GM23248 (cell line): ENCODE results near the gene SLC36A2. TPM values are rescaled to one million over a fixed set of nuclear protein-coding genes. Genes with fewer than 3 reads are reported as not detected.
A peak's percentile ranks its signal among the peaks of the same experiment; 100 is the strongest.
"Not testable (repeated sequence)": the region's sequence is repeated elsewhere in the genome, so short reads cannot be mapped to it uniquely, and the experiment has no call there.

Source experiments
- DNase-seq: peaks from one replicate; pipeline ENCODE4 v3.0.0-alpha.2; 2015
- H2AFZ ChIP-seq: fragments of 200-600 bp; sonication (generic); 2 replicates; pipeline ENCODE4 v1.6.1; 2016; ENCODE audit warnings: antibody characterized with exemption
- H3F3A ChIP-seq: fragments of 200-600 bp; sonication (generic); 2 replicates; pipeline ENCODE4 v1.6.1; 2016; ENCODE audit warnings: mild to moderate bottlenecking, antibody characterized with exemption, mixed run types; ENCODE audit not compliant: insufficient read depth
- H3K27ac ChIP-seq: fragments of 200-600 bp; sonication (generic); 2 replicates; pipeline ENCODE4 v1.5.1; 2016; ENCODE audit warnings: mild to moderate bottlenecking
- H3K27me3 ChIP-seq: fragments of 200-600 bp; sonication (generic); replicated peaks from 2 replicates; pipeline ENCODE4 v1.6.1; 2016; ENCODE audit warnings: mild to moderate bottlenecking; ENCODE audit not compliant: insufficient read depth
- H3K36me3 ChIP-seq: fragments of 200-600 bp; sonication (generic); 2 replicates; pipeline ENCODE4 v1.6.1; 2016; ENCODE audit warnings: low read depth, mild to moderate bottlenecking
- H3K4me1 ChIP-seq: fragments of 200-600 bp; sonication (generic); 2 replicates; pipeline ENCODE4 v1.6.1; 2016; ENCODE audit warnings: mild to moderate bottlenecking; ENCODE audit not compliant: insufficient read depth
- H3K4me2 ChIP-seq: fragments of 200-600 bp; sonication (generic); one replicate; pipeline ENCODE4 v1.6.1; 2016; ENCODE audit warnings: mild to moderate bottlenecking; ENCODE audit not compliant: unreplicated experiment
- H3K4me3 ChIP-seq: fragments of 200-600 bp; sonication (generic); 2 replicates; pipeline ENCODE4 v1.5.1; 2016; ENCODE audit warnings: mild to moderate bottlenecking
- H3K79me2 ChIP-seq: fragments of 200-600 bp; sonication (generic); 2 replicates; pipeline ENCODE4 v1.6.1; 2016; ENCODE audit warnings: mild to moderate bottlenecking; ENCODE audit not compliant: insufficient read depth
- H3K9ac ChIP-seq: fragments of 200-600 bp; sonication (generic); 2 replicates; pipeline ENCODE4 v1.6.1; 2016; ENCODE audit warnings: mild to moderate bottlenecking
- H3K9me2 ChIP-seq: fragments of 200-600 bp; sonication (generic); 2 replicates; pipeline ENCODE4 v1.6.1; 2016; ENCODE audit warnings: mixed run types, mild to moderate bottlenecking, moderate library complexity; ENCODE audit not compliant: insufficient read depth
- H3K9me3 ChIP-seq: fragments of 200-600 bp; sonication (generic); one replicate; pipeline ENCODE4 v1.6.1; 2017; ENCODE audit warnings: low read depth
- H4K20me1 ChIP-seq: fragments of 200-600 bp; sonication (generic); 2 replicates; pipeline ENCODE4 v1.6.0; 2016; ENCODE audit not compliant: insufficient read depth
- EZH2 ChIP-seq: fragments of 200-600 bp; sonication (generic); IDR thresholded peaks from 2 replicates; pipeline ENCODE4 v1.6.1; 2018; ENCODE audit warnings: antibody characterized with exemption, mild to moderate bottlenecking; ENCODE audit not compliant: insufficient read depth, poor library complexity, severe bottlenecking
- EZH2phosphoT487 ChIP-seq: fragments of 200-600 bp; sonication (generic); IDR thresholded peaks from 2 replicates; pipeline ENCODE4 v1.6.1; 2018; ENCODE audit warnings: antibody characterized with exemption, moderate library complexity, mild to moderate bottlenecking, low read depth; ENCODE audit not compliant: insufficient read depth
- WGBS, 2 experiments: methylation state at CpG; one replicate each; pipeline ENCODE4 v1.1.6; 2015 to 2017; ENCODE audit warnings: low lambda C conversion rate in 2 of 2, low coverage in 1 of 2; ENCODE audit errors: missing lambda C conversion rate in 2 of 2; 5-methylcytosine and 5-hydroxymethylcytosine counted together
- in situ Hi-C: fragments of 300-500 bp; cut with MboI; formaldehyde crosslinking; loops from 2 replicates; pipeline ENCODE4 v1.15.0; 2020
- polyA plus RNA-seq: library from polyadenylated mRNA; unstranded; fragments of >200 nt; fragmentation: Nextera tagmentation; extraction: Ambion mirVana; gene quantifications from 2 replicates; pipeline ENCODE4 v1.2.1, GENCODE V29; 2016
- total RNA-seq: library from RNA; depleted of rRNA; stranded (reverse); fragments of >200 nt; shearing (Covaris generic); gene quantifications from 2 replicates; pipeline ENCODE4 v1.2.3, GENCODE V29; 2014

The SLC36A2 gene
- total and polyA plus RNA-seq, 2 experiments from 2014 or later = not detected

DNA sequence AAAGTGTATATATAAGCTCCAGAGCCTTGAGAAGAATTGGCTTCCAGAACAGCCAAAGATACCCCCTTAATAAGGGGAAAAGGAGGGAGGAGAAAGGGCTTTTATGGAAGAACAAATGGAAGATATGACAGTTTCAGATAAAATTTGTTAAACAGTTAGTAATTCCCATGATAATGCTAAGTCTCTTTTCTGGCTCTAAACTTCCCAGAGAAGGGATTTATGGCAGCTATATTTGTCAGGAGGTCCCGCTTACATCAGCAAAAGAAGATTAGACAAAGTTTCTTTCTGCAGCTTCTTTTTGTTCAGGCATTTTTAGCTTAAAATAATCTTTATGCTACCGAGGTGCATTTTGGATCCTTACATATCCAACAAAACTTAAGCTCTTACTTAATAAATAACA is 29.5 kb downstream of the SLC36A2 start:
- Histone ChIP-seq H3K9ac (no peak overlapping the region), H4K20me1 (no peaks in the 10 kb centered on the region), H3K9me3 (no peaks in the 10 kb centered on the region), H2AFZ (no peak overlapping the region), H3K79me2 (no peaks in the 10 kb centered on the region), H3K4me3 (no peak overlapping the region), H3K27ac (no peak overlapping the region), H3K27me3 (no peaks in the 10 kb centered on the region), H3K4me2 (no peak overlapping the region), H3K4me1 (no peaks in the 10 kb centered on the region), H3K9me2 (no peaks in the 10 kb centered on the region), H3F3A (no peaks in the 10 kb centered on the region), H3K36me3 (no peaks in the 10 kb centered on the region)
- in situ Hi-C loops = no loop called here
- no peak for DNase-seq
- no peak for TF ChIP-seq EZH2
- TF ChIP-seq EZH2phosphoT487 = no peak
- WGBS, 2 experiments = 62 to 64% methylated on average over 2 of the region's 2 CpGs

DNA sequence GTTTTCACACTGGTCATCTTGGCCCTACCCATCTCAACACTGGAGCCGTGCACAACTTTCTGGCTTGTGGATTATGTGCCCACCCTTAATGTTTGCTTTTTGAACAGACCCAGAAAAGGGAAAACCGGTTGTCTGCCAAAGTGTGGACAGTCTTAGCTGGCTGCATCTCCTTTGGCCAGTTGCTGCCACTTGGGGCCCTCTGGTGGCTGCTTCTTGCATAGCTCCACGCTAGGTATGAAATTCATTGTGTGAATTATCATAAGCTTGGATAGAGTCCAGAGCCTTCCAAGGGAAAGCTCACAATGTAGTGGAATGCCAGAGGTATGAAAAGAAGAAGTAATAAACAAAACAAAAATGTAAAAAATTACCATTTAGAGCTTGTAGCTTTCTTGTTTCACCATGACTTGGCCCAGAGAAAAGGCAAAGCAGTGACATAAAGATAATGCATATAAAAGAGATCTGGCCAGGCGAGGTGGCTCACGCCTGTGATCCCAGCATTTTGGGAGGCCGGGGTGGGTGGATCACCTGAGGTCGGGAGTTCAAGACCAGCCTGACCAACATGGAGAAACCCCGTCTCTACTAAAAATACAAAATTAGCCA is 31.3 kb downstream of the SLC36A2 start:
- Histone ChIP-seq H4K20me1 (no peaks in the 10 kb centered on the region), H3K27me3 (no peaks in the 10 kb centered on the region), H3K4me3 (no peak overlapping the region), H3K79me2 (no peaks in the 10 kb centered on the region), H3F3A (no peaks in the 10 kb centered on the region), H3K9me2 (no peaks in the 10 kb centered on the region), H3K27ac (no peak overlapping the region), H3K9me3 (no peaks in the 10 kb centered on the region), H3K4me1 (no peaks in the 10 kb centered on the region), H3K36me3 (no peaks in the 10 kb centered on the region), H3K9ac (no peak overlapping the region), H2AFZ (no peak overlapping the region), H3K4me2 (no peak overlapping the region)
- peak; percentile 84 for DNase-seq
- TF ChIP-seq EZH2phosphoT487 = no peak
- TF ChIP-seq EZH2 = no peak
- in situ Hi-C loops = no loop called here
- 39 to 45% methylated on average over 8 of the region's 8 CpGs for WGBS, 2 experiments

DNA sequence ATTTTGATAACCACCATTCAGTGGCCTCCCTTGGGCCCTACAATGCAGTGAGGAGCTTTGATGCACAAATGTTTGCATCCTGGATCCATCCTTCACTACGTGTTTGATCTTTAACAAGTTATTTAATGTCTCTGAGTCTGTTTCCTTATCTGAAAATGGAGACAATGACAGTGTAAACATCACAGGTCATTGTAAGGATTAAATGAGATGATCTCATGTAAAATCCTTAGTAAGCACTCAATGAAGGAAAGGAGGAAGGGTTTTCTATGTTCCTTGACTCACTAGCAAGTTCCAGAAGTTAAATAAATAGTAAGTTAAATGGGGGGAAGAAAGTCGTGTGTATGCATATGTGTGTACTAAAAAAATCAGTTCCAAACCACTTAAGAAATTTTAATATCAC is 34.0 kb downstream of the SLC36A2 start:
- Histone ChIP-seq H3K27ac (no peak overlapping the region), H3K9me3 (no peaks in the 10 kb centered on the region), H3K4me3 (no peak overlapping the region), H2AFZ (no peak overlapping the region), H3K9ac (no peak overlapping the region), H3K79me2 (no peaks in the 10 kb centered on the region), H3K36me3 (no peaks in the 10 kb centered on the region), H3F3A (no peaks in the 10 kb centered on the region), H4K20me1 (no peaks in the 10 kb centered on the region), H3K27me3 (no peaks in the 10 kb centered on the region), H3K9me2 (no peaks in the 10 kb centered on the region), H3K4me2 (no peak overlapping the region), H3K4me1 (no peaks in the 10 kb centered on the region)
- TF ChIP-seq EZH2 (no peak), EZH2phosphoT487 (no peak)
- in situ Hi-C loops = no loop called here
- DNase-seq = no peak
- 33 to 42% methylated on average over 2 of the region's 2 CpGs for WGBS, 2 experiments

DNA sequence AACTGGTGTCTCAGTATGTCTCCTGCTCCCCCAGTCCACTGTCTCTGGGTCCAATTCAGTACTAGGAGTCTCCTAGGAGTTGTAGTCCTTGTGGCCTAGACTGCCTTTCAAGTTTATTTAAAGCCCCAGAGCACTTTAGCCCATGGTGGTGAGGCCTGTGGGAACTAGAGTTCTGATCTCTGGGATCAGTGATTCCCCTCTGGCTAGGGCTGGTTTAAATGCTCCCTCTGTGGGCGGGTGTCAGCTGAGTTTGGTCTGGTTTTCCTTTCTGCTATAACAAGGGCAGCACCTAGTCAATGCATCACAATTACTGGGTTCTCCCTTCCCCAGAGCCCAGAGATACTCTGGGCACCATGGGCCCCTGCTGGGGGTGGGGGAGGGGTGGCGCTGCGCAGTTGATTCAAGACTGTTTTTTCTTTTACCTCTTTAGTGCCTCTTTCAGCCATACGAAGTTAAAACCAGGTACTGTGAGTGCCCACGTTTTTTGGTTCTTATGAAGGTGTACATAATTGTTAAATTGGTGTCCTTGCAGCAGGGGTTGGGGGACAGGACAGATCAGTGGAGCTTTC is 34.5 kb downstream of the SLC36A2 start:
- H3K4me3 ChIP-seq = no peak overlapping the region
- no peaks in the 10 kb centered on the region for H3K9me3 ChIP-seq
- no peak overlapping the region for H2AFZ ChIP-seq
- H3K27me3 ChIP-seq = no peaks in the 10 kb centered on the region
- H3K4me2 ChIP-seq = no peak overlapping the region
- no peaks in the 10 kb centered on the region for H3K36me3 ChIP-seq
- no peaks in the 10 kb centered on the region for H4K20me1 ChIP-seq
- H3K27ac ChIP-seq = no peak overlapping the region
- in situ Hi-C loops = no loop called here
- TF ChIP-seq EZH2 (no peak), EZH2phosphoT487 (no peak)
- H3K79me2 ChIP-seq = no peaks in the 10 kb centered on the region
- WGBS, 2 experiments = 49 to 51% methylated on average over 5 of the region's 5 CpGs
- DNase-seq = no peak
- no peaks in the 10 kb centered on the region for H3F3A ChIP-seq
- H3K9ac ChIP-seq = no peak overlapping the region
- no peaks in the 10 kb centered on the region for H3K9me2 ChIP-seq
- H3K4me1 ChIP-seq = no peaks in the 10 kb centered on the region

DNA sequence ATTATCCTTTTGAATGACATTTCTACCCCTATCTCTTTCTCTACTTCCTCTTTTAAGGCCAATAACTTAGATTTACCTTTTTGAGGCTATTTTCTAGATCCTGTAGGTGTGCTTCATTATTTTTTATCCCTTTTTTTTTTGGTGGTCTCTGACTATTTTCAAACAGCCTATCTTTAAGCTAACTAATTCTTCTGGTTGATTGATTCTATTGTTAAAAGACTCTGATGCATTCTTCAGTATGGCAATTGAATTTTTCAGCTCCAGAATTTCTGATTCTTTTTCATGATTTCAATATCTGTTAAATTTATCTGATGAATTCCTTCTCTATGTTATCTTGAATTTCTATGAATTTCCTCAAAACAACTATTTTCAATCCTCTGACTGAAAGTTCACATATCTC is 36.4 kb downstream of the SLC36A2 start:
- H3K4me3 ChIP-seq = no peak overlapping the region
- H3F3A ChIP-seq = no peaks in the 10 kb centered on the region
- H3K79me2 ChIP-seq = no peaks in the 10 kb centered on the region
- H3K27me3 ChIP-seq = peaks cover 7% of the 10 kb centered on the region
- DNase-seq = no peak
- H2AFZ ChIP-seq = no peak overlapping the region
- H3K4me1 ChIP-seq = no peaks in the 10 kb centered on the region
- TF ChIP-seq EZH2phosphoT487 (no peak), EZH2 (no peak)
- in situ Hi-C loops = no loop called here
- no peak overlapping the region for H3K27ac ChIP-seq
- H3K9ac ChIP-seq = no peak overlapping the region
- H3K36me3 ChIP-seq = no peaks in the 10 kb centered on the region
- H4K20me1 ChIP-seq = no peaks in the 10 kb centered on the region
- no peak overlapping the region for H3K4me2 ChIP-seq
- H3K9me2 ChIP-seq = no peaks in the 10 kb centered on the region
- H3K9me3 ChIP-seq = no peaks in the 10 kb centered on the region

GRCh38 chr5:151309821-151310220 is 37.5 kb downstream of the SLC36A2 start:
- WGBS, 2 experiments = 90% methylated on average over 15 of the region's 15 CpGs
- in situ Hi-C loops = not testable (repeated sequence)

DNA sequence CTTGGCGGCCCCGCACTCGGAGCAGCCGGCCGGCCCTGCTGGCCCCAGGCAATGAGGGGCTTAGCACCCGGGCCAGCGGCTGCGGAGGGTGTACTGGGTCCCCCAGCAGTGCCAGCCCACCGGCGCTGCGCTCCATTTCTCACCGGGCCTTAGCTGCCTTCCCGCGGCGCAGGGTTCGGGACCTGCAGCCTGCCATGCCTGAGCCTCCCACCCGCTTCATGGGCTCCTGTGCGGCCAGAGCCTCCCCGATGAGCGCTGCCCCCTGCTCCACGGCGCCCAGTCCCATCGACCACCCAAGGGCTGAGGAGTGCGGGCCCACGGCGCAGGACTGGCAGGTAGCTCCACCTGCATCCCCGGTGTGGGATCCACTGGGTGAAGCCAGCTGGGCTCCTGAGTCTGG is 38.1 kb downstream of the SLC36A2 start:
- H2AFZ ChIP-seq, H3K4me1 ChIP-seq, H3F3A ChIP-seq, H3K9ac ChIP-seq, H3K27ac ChIP-seq, H3K4me2 ChIP-seq, H3K9me2 ChIP-seq, H4K20me1 ChIP-seq, H3K79me2 ChIP-seq, H3K36me3 ChIP-seq, H3K27me3 ChIP-seq, H3K9me3 ChIP-seq, H3K4me3 ChIP-seq, in situ Hi-C loops, DNase-seq: not testable (repeated sequence)
- 89 to 90% methylated on average over 22 of the region's 27 CpGs for WGBS, 2 experiments

More at GRCh38 chr5:151309821-151310220, 37.5 kb downstream of the SLC36A2 start:
- not testable (repeated sequence) for H3K79me2 ChIP-seq, H3F3A ChIP-seq, H2AFZ ChIP-seq, H3K27ac ChIP-seq, H3K9ac ChIP-seq, H3K27me3 ChIP-seq, H3K9me3 ChIP-seq, H3K9me2 ChIP-seq, H3K4me2 ChIP-seq, H4K20me1 ChIP-seq, H3K36me3 ChIP-seq, H3K4me1 ChIP-seq, H3K4me3 ChIP-seq, DNase-seq
